ENCODE data around the gene SEC23IP. TPM values are rescaled to one million over a fixed set of nuclear protein-coding genes. Genes with fewer than 3 reads are reported as not detected.

SEC23IP gene
- total RNA-seq, 4 donors from 2014 or later, result 8.7 to 70.9 (median 26.5) TPM

- Histone ChIP-seq H3K4me1 (no peaks in the 10 kb centered on the region), H3K36me3 (no peaks in the 10 kb centered on the region), H3K27me3 (no peaks in the 10 kb centered on the region), H3K4me3 (no peak overlapping the region), H3K9me3 (no peaks in the 10 kb centered on the region), H3K27ac (no peak overlapping the region)
- no peak for TF ChIP-seq POLR2A (IDR thresholded peaks at IDR 0.05)
- TF ChIP-seq CTCF (IDR thresholded peaks at IDR 0.05), result no peak
- intact Hi-C loops (cut with DNase I; ENCODE audit: low total_unique reads), result no loop called here
- DNase-seq, result no peak
Observed at GRCh38 chr10:119980956-119981750, 88.6 kb downstream of the SEC23IP start.

GRCh38 chr10:119981826-119982225 lies 89.3 kb downstream of the SEC23IP start:
- intact Hi-C loops (cut with DNase I; ENCODE audit: low total_unique reads), result no loop called here
- Histone ChIP-seq H3K27me3 (no peaks in the 10 kb centered on the region), H3K4me3 (no peak overlapping the region), H3K9me3 (no peaks in the 10 kb centered on the region), H3K4me1 (no peaks in the 10 kb centered on the region), H3K27ac (no peak overlapping the region), H3K36me3 (no peaks in the 10 kb centered on the region)
- DNase-seq, result no peak
- TF ChIP-seq CTCF (IDR thresholded peaks at IDR 0.05) (no peak), POLR2A (IDR thresholded peaks at IDR 0.05) (no peak)

- no peaks in the 10 kb centered on the region for H3K4me1 ChIP-seq
- no peak overlapping the region for H3K4me3 ChIP-seq
- TF ChIP-seq CTCF (IDR thresholded peaks at IDR 0.05) (no peak), POLR2A (IDR thresholded peaks at IDR 0.05) (no peak)
- H3K36me3 ChIP-seq, result no peaks in the 10 kb centered on the region
- intact Hi-C loops (cut with DNase I; ENCODE audit: low total_unique reads), result no loop called here
- no peak overlapping the region for H3K27ac ChIP-seq
- no peaks in the 10 kb centered on the region for H3K9me3 ChIP-seq
- DNase-seq, result no peak
- H3K27me3 ChIP-seq, result no peaks in the 10 kb centered on the region
Observed at GRCh38 chr10:119988333-119988732, 95.8 kb downstream of the SEC23IP start.

- no peak for TF ChIP-seq POLR2A (IDR thresholded peaks at IDR 0.05)
- no peak for TF ChIP-seq CTCF (IDR thresholded peaks at IDR 0.05)
- H3K4me1 ChIP-seq, result no peaks in the 10 kb centered on the region
- DNase-seq, result no peak
- H3K36me3 ChIP-seq, result no peaks in the 10 kb centered on the region
- no peak overlapping the region for H3K4me3 ChIP-seq
- intact Hi-C loops (cut with DNase I; ENCODE audit: low total_unique reads), result no loop called here
- H3K27ac ChIP-seq, result no peak overlapping the region
- no peaks in the 10 kb centered on the region for H3K9me3 ChIP-seq
- no peaks in the 10 kb centered on the region for H3K27me3 ChIP-seq
Observed at GRCh38 chr10:119989966-119990365, 97.4 kb downstream of the SEC23IP start.

GRCh38 chr10:119991066-119991465 lies 98.5 kb downstream of the SEC23IP start:
- Histone ChIP-seq H3K27ac (no peak overlapping the region), H3K9me3 (no peaks in the 10 kb centered on the region), H3K36me3 (no peaks in the 10 kb centered on the region), H3K27me3 (no peaks in the 10 kb centered on the region), H3K4me1 (no peaks in the 10 kb centered on the region), H3K4me3 (no peak overlapping the region)
- TF ChIP-seq POLR2A (IDR thresholded peaks at IDR 0.05) (no peak), CTCF (IDR thresholded peaks at IDR 0.05) (no peak)
- intact Hi-C loops (cut with DNase I; ENCODE audit: low total_unique reads), result no loop called here
- DNase-seq, result no peak
